ENCODE results near the gene DENND6B. TPM values are rescaled to one million over a fixed set of nuclear protein-coding genes. Genes with fewer than 3 reads are reported as not detected.
"Not testable (repeated sequence)": the region's sequence is repeated elsewhere in the genome, so short reads cannot be mapped to it uniquely, and the experiment has no call there.

DENND6B gene, protein sequence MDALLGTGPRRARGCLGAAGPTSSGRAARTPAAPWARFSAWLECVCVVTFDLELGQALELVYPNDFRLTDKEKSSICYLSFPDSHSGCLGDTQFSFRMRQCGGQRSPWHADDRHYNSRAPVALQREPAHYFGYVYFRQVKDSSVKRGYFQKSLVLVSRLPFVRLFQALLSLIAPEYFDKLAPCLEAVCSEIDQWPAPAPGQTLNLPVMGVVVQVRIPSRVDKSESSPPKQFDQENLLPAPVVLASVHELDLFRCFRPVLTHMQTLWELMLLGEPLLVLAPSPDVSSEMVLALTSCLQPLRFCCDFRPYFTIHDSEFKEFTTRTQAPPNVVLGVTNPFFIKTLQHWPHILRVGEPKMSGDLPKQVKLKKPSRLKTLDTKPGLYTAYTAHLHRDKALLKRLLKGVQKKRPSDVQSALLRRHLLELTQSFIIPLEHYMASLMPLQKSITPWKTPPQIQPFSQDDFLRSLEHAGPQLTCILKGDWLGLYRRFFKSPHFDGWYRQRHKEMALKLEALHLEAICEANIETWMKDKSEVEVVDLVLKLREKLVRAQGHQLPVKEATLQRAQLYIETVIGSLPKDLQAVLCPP
- total RNA-seq (1 to 10 TPM; 2.1 to 5.0 (median 3.5) TPM), total RNA-seq (0.61 to 15.6 (median 3.6) reads per million in 29 experiments)
- total RNA-seq (2013): 1.2 TPM

DNA sequence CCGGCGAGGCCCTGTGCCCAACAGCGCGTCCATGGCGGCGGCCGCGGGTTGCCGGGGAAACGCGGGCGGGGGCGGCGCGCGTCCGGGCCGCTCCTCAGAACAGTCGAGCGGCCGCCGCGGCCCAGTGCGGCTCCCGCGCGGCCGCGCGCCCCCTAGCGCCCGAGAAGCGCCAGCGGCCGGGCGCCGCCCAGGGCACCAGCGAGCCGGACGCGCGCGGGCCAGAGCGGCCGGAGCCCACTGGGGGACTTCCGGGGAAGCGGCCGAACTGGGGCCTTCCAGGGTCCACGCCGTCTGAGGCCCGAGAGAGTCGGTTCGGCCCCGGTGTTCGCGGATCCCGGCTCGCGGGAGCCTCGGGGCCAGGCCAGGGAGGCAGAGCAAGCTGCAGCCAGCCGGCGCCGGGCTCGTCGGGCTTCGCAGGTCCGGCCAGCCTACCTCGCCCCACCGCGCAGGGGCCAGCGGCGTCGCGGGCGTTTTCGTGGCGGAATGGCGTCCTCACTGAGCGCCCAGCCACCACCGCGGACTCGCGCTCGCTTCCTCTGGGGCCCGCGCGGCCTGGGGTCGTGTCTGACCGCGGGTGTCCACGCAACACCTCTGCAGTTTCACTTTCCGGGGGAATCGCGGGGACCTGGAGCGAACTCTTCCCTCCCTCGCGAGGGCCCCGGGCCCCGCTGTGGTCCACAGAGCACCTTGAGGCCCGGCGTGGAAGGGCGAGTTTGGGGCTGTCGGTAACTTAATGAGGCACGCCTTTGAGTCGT is at the start of gene DENND6B:
TSS of gene DENND6B (minus strand) at position 57 of the 755 bp plus-strand sequence. CDS start at position 33, 24 bp downstream.
- H3K4me3 ChIP-seq (ENCODE audit: control insufficient read depth in 1 of 2, extremely low read depth in 1 of 2, low read length in 1 of 2): peak within 1 kb of the TSS; percentile 55 to 58
- Mint-ChIP-seq H3K27ac (peak within 1 kb of the TSS; percentile 59 to 74), H3K4me1 (peaks cover 9 to 17% (median 14%) of the 10 kb centered on the region in 3 donors), H3K27me3 (peaks cover 0 to 2% of the 10 kb centered on the region in 2 donors), H3K4me3 (peak within 1 kb of the TSS; percentile 77 to 82 (median 80)), H3K9me3 (no peaks in the 10 kb centered on the region), H3K36me3 (no peaks in the 10 kb centered on the region)
- 2% methylated on average over 104 of the region's 105 CpGs for WGBS (ENCODE audit: insufficient coverage)
- DNase-seq (peak in 34 of 35 experiments; percentile 22 to 84 (median 50)), ATAC-seq (replicated peaks in 1 of 4) (peak; percentile 96 to 99 (median 97))
- ChIA-PET POLR2A (interaction anchor here in 1 of 2 donors (0.6 kb wide), 1 partner anchor 237 kb away, joined by 3 read pairs; no protein-coding TSS in a partner anchor), CTCF (interaction anchor here in 1 of 2 donors (0.6 to 1.5 kb wide), 3 partner anchors 75 to 214 kb away, joined by 3 to 6 read pairs (median 4); no protein-coding TSS in a partner anchor)
- H3K4me1 ChIP-seq (ENCODE audit: control insufficient read depth in 1 of 2, extremely low read depth in 1 of 2, insufficient read depth in 2 of 2, low read length in 2 of 2): peaks cover 0 to 16% of the 10 kb centered on the region in 2 experiments
- no peak within 1 kb of the TSS for H3K27ac ChIP-seq (ENCODE audit: low read length)
- no peaks in the 10 kb centered on the region for H3K36me3 ChIP-seq (ENCODE audit: control insufficient read depth in 2 of 2, extremely low read depth in 1 of 2, insufficient read depth in 1 of 2, low read length in 1 of 2)
- H3K27me3 ChIP-seq (replicated peaks in 1 of 2; ENCODE audit: control insufficient read depth in 2 of 2, extremely low read depth in 1 of 2, insufficient read depth in 2 of 2, low read length in 1 of 2): peaks cover 0 to 28% of the 10 kb centered on the region in 2 experiments
- no peaks in the 10 kb centered on the region for H3K9me3 ChIP-seq

DNA sequence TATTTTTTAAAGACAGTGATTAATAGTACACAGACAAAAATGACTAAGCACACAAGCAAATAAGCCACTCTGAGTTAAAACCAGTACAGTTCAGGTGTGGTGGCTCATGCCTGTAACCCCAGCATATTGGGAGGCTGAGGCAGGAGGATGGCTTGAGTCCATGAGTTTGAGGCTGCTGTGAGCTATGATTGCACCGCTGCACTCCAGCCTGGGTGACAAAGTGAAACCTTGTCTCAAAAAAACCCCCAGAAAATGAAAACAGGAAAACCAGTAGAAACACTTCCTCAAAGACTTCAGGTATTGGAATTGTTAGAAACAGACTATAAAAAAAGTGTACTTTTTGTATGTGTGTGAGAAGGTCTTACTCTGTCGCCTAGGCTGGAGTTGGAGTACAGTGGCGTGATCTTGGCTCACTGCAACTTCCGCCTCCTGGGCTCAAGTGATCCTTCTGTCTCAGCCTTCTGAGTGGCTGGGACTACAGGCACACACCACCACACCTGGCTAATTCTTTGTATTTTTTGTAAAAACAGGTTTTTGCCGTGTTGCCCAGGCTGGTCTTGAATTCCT is 49.4 kb upstream of the DENND6B start:
- H3K27ac ChIP-seq (ENCODE audit: low read length): no peak overlapping the region
- H3K4me3 Mint-ChIP-seq: peak overlapping the region in 1 of 3 donors; percentile 34
- no peak overlapping the region for H3K4me3 ChIP-seq (ENCODE audit: control insufficient read depth in 1 of 2, extremely low read depth in 1 of 2, low read length in 1 of 2)
- DNase-seq: no peak
- H3K36me3 ChIP-seq (ENCODE audit: control insufficient read depth in 2 of 2, extremely low read depth in 1 of 2, insufficient read depth in 1 of 2, low read length in 1 of 2): peaks cover 15 to 39% of the 10 kb centered on the region in 2 donors
- H3K27me3 Mint-ChIP-seq: no peaks in the 10 kb centered on the region
- ChIA-PET CTCF (interaction anchor here in 1 of 2 donors (0.6 kb wide), 1 partner anchor 16 kb away, joined by 6 read pairs; no protein-coding TSS in a partner anchor), POLR2A (no interaction called here)
- H3K4me1 ChIP-seq (ENCODE audit: control insufficient read depth in 1 of 2, extremely low read depth in 1 of 2, insufficient read depth in 2 of 2, low read length in 2 of 2): peaks cover 3 to 17% of the 10 kb centered on the region in 2 experiments
- H3K4me1 Mint-ChIP-seq: peaks cover 5 to 19% (median 12%) of the 10 kb centered on the region in 3 donors
- H3K27me3 ChIP-seq (replicated peaks in 1 of 2; ENCODE audit: control insufficient read depth in 2 of 2, extremely low read depth in 1 of 2, insufficient read depth in 2 of 2, low read length in 1 of 2): no peaks in the 10 kb centered on the region
- H3K36me3 Mint-ChIP-seq: peaks cover 21% of the 10 kb centered on the region
- H3K27ac Mint-ChIP-seq: peak overlapping the region; percentile 15 to 83
- 80% methylated on average over 1 of the region's 5 CpGs for WGBS (ENCODE audit: insufficient coverage)
- no peaks in the 10 kb centered on the region for H3K9me3 Mint-ChIP-seq
- peak in 1 of 4 experiments; percentile 34 for ATAC-seq (replicated peaks in 1 of 4)
- H3K9me3 ChIP-seq: no peaks in the 10 kb centered on the region

DNA sequence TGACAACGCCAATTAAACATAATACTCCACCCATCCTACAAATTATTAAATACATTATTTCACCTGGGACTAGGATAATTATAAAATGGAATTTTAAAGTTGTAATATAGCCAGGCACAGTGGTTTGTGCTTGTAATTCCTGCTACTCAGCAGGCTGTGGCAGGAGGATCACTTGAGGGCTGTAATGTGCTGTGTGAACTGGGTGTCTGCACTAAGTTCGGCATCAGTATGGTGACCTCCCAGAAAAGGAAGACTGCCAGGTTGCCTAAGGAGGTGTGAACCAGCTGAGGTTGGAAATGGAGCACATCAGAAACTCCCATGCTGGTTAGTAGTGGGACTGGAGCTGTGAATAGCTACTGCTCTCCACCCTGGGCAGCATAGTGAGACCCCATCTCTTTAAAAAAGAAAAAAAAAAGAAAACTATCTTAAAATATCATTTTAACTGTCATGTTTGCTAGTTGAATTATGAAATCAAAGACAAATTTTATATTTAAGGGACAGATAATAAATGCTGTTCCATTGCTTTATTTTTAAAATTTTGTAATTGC is 44.4 kb upstream of the DENND6B start:
- ChIA-PET CTCF (no interaction called here), POLR2A (no interaction called here)
- no peak overlapping the region for H3K4me3 Mint-ChIP-seq
- Histone ChIP-seq H3K27ac (ENCODE audit: low read length) (no peak overlapping the region), H3K27me3 (replicated peaks in 1 of 2; ENCODE audit: control insufficient read depth in 2 of 2, extremely low read depth in 1 of 2, insufficient read depth in 2 of 2, low read length in 1 of 2) (no peaks in the 10 kb centered on the region), H3K36me3 (ENCODE audit: control insufficient read depth in 2 of 2, extremely low read depth in 1 of 2, insufficient read depth in 1 of 2, low read length in 1 of 2) (peaks cover 16 to 36% of the 10 kb centered on the region in 2 donors), H3K4me1 (ENCODE audit: control insufficient read depth in 1 of 2, extremely low read depth in 1 of 2, insufficient read depth in 2 of 2, low read length in 2 of 2) (peaks cover 3 to 13% of the 10 kb centered on the region in 2 experiments), H3K4me3 (ENCODE audit: control insufficient read depth in 1 of 2, extremely low read depth in 1 of 2, low read length in 1 of 2) (no peak overlapping the region), H3K9me3 (no peaks in the 10 kb centered on the region)
- H3K4me1 Mint-ChIP-seq: peaks cover 19 to 30% (median 22%) of the 10 kb centered on the region in 3 donors
- no peak for ATAC-seq (replicated peaks in 1 of 4)
- 100% methylated on average over 1 of the region's 2 CpGs for WGBS (ENCODE audit: insufficient coverage)
- no peaks in the 10 kb centered on the region for H3K9me3 Mint-ChIP-seq
- no peaks in the 10 kb centered on the region for H3K27me3 Mint-ChIP-seq
- DNase-seq: no peak
- H3K36me3 Mint-ChIP-seq: peaks cover 22% of the 10 kb centered on the region
- H3K27ac Mint-ChIP-seq: no peak overlapping the region

DNA sequence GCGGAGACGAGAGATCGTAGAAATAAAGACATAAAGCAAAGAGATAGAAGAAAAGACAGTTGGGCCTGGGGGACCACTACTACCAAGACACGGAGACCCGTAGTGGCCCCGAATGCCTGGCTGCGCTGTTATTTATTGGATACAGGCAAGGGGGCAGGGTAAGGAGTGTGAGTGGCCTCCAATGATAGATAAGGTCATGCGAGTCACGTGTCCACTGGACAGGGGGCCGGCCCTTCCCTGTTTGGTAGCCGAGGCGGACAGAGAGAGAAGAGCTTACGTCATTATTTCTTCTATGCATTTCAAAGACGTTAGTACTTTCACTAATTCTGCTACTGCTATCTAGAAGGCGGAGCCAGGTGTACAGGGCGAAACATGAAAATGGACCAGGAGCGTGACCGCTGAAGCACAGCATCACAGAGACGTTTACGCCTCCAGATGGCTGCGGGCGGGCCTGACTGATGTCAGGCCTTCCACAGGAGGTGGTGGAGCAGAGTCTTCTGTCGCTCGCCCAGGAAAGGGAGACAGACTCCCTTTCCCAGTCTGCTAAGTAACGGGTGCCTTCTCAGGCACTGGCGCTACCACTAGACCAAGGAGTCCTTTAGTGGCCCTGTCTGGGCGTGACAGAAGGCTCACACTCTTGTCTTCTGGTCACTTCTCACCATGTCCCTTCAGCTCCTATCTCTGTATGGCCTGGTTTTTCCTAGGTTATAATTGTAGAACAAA is 41.1 kb upstream of the DENND6B start:
- POLR2A ChIA-PET: interaction anchor here in 1 of 2 donors (0.5 kb wide), 1 partner anchor 23 kb away, joined by 3 read pairs; no protein-coding TSS in a partner anchor
- CTCF ChIA-PET: no interaction called here
- ATAC-seq (replicated peaks in 1 of 4) (no peak), DNase-seq (no peak)
- H3K36me3 Mint-ChIP-seq: peaks cover 14% of the 10 kb centered on the region
- H3K9me3 Mint-ChIP-seq: no peaks in the 10 kb centered on the region
- 96% methylated on average over 16 of the region's 27 CpGs for WGBS (ENCODE audit: insufficient coverage)
- no peak overlapping the region for H3K27ac Mint-ChIP-seq
- Histone ChIP-seq H3K4me1 (ENCODE audit: control insufficient read depth in 1 of 2, extremely low read depth in 1 of 2, insufficient read depth in 2 of 2, low read length in 2 of 2) (peaks cover 0 to 9% of the 10 kb centered on the region in 2 experiments), H3K4me3 (ENCODE audit: control insufficient read depth in 1 of 2, extremely low read depth in 1 of 2, low read length in 1 of 2) (no peak overlapping the region), H3K27ac (ENCODE audit: low read length) (no peak overlapping the region), H3K27me3 (replicated peaks in 1 of 2; ENCODE audit: control insufficient read depth in 2 of 2, extremely low read depth in 1 of 2, insufficient read depth in 2 of 2, low read length in 1 of 2) (no peaks in the 10 kb centered on the region), H3K36me3 (ENCODE audit: control insufficient read depth in 2 of 2, extremely low read depth in 1 of 2, insufficient read depth in 1 of 2, low read length in 1 of 2) (peaks cover 9 to 12% of the 10 kb centered on the region in 2 donors), H3K9me3 (no peaks in the 10 kb centered on the region)
- no peak overlapping the region for H3K4me3 Mint-ChIP-seq
- no peaks in the 10 kb centered on the region for H3K27me3 Mint-ChIP-seq
- peaks cover 25 to 29% (median 29%) of the 10 kb centered on the region in 3 donors for H3K4me1 Mint-ChIP-seq

DNA sequence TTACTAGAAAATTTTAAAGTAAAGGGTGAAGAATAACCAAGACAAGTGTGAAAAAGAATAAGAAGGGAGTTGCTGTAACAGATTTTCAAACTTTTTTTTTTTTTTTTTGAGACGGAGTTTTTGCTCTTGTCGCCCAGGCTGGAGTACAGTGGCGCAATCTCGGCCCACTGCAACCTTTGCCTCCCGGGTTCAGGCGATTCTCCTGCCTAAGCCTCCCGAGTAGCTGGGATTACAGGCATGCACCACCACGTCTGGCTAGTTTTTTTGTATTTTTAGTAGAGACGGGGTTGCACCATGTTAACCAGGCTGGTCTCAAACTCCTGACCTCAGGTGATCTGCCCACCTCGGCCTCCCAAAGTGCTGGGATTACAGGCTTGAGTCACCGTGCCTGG is 37.0 kb upstream of the DENND6B start:
- H3K27me3 Mint-ChIP-seq; H3K4me3 Mint-ChIP-seq; H3K9me3 Mint-ChIP-seq; H3K27ac ChIP-seq (ENCODE audit: low read length); DNase-seq; H3K27me3 ChIP-seq (replicated peaks in 1 of 2; ENCODE audit: control insufficient read depth in 2 of 2, extremely low read depth in 1 of 2, insufficient read depth in 2 of 2, low read length in 1 of 2); H3K4me3 ChIP-seq (ENCODE audit: control insufficient read depth in 1 of 2, extremely low read depth in 1 of 2, low read length in 1 of 2); CTCF ChIA-PET; POLR2A ChIA-PET; H3K9me3 ChIP-seq; ATAC-seq (replicated peaks in 1 of 4): not testable (repeated sequence)
- Mint-ChIP-seq H3K4me1 (peaks cover 58 to 60% (median 59%) of the 10 kb centered on the region in 3 donors), H3K27ac (peak overlapping the region in 1 of 2 donors; percentile 44), H3K36me3 (peaks cover 32% of the 10 kb centered on the region)
- Histone ChIP-seq H3K4me1 (ENCODE audit: control insufficient read depth in 1 of 2, extremely low read depth in 1 of 2, insufficient read depth in 2 of 2, low read length in 2 of 2) (peaks cover 0 to 39% of the 10 kb centered on the region in 2 experiments), H3K36me3 (ENCODE audit: control insufficient read depth in 2 of 2, extremely low read depth in 1 of 2, insufficient read depth in 1 of 2, low read length in 1 of 2) (peaks cover 16 to 19% of the 10 kb centered on the region in 2 donors)
- WGBS (ENCODE audit: insufficient coverage): 96% methylated on average over 8 of the region's 11 CpGs
